Esophagus squamous epithelium (tissue), 4 donors: ENCODE results near the gene CROCC2.

Experiments used
- CTCF ChIP-seq, 6 experiments: fragments of 450-650 bp in 4 of 6; fragments of 200-600 bp in 2 of 6; sonication (generic) in 2 of 6; IDR thresholded peaks; one replicate each; pipeline ENCODE4 v1.5.1; 2016 to 2019; ENCODE audit warnings: antibody characterized with exemption in 6 of 6, mild to moderate bottlenecking in 4 of 6, moderate library complexity in 4 of 6
- POLR2A ChIP-seq, 4 donors: fragments of 450-650 bp; IDR thresholded peaks; one replicate each; pipeline ENCODE4 v1.6.1; 2017; ENCODE audit warnings: antibody characterized with exemption in 4 of 4, mild to moderate bottlenecking in 4 of 4, moderate library complexity in 3 of 4

DNA sequence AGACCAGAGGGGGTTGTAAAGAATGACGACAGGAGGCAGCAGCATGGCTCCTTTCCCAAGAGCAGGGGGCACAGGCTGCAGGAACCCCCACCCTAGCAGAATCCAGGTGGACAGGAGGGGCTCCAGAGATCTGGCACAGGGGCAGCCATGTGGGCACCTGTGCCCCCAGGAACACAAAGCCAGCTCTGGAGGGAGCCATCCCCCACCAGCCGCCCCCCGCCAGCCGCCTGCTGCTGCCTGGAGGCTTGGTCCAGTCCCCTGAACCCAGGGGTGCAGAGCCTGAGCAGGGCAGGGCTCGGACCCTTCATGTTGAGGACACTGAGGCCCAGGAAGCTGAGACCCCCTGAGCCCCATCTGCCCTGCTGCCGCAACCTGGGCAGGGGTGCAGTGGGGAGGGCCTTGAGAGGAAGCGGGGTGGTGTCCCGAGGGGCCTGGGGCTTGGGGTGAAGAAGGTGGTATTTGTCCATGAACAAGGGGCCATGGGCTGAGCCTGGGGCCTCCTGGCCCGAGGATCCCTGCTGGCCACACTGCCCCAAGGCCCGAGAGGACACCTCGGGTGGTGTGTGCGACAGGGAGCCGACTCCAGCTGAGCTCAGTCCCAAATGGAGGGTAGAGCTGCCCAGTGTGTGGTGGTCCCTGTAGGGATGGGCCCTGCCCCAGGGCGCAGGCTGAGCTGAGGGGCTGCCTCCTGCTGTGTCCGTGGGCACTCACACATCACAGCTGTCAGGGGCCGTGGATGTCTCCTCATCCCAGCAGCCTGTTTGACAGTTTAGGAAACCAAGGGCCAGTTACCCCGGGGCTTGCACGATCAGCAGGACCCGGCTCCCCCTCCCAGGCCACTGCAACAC lies 52.5 kb downstream of the CROCC2 start:
- TF ChIP-seq CTCF (IDR thresholded peaks at IDR 0.05) (no peak), POLR2A (IDR thresholded peaks at IDR 0.05) (no peak)
